ENCODE results near the gene KASH5. TPM values are rescaled to one million over a fixed set of nuclear protein-coding genes. Genes with fewer than 3 reads are reported as not detected.
A peak's percentile ranks its signal among the peaks of the same experiment; 100 is the strongest.

Gene KASH5
- total and polyA plus RNA-seq, 2 experiments from 2014 or later, result 0.44 TPM; not detected in 1

GRCh38 chr19:49411681-49412326 lies 23.8 kb downstream of the KASH5 start (continued):
- TF ChIP-seq REST (IDR thresholded peaks at IDR 0.05; ENCODE audit: unreplicated experiment), result no peak
- TF ChIP-seq JUNB (IDR thresholded peaks at IDR 0.05; ENCODE audit: unreplicated experiment), result no peak
- TF ChIP-seq POLR2AphosphoS5 (IDR thresholded peaks at IDR 0.05; ENCODE audit: low read depth), result no peak
- TF ChIP-seq ZNF331 (CRISPR knock-in tag; IDR thresholded peaks at IDR 0.05; ENCODE audit: low read depth), result no peak
- TF ChIP-seq STAT1 (IDR thresholded peaks at IDR 0.05; ENCODE audit: unreplicated experiment), result no peak
- no peak for TF ChIP-seq ETS1 (IDR thresholded peaks at IDR 0.05)

- Mint-ChIP-seq H3K27ac (0 out of 2 replicates have a peak overlapping the region, but pooled peaks have one; percentile 10), H3K4me1 (peaks cover 23% of the 10 kb centered on the region), H3K9me3 (no peaks in the 10 kb centered on the region; the same call in 2 of the 3 replicates), H3K4me3 (no peak overlapping the region), H3K27me3 (ENCODE audit: insufficient read depth, low read depth, poor library complexity) (peaks cover 8% of the 10 kb centered on the region), H3K36me3 (ENCODE audit: low read depth) (no peaks in the 10 kb centered on the region)
- Histone ChIP-seq H4K20me1 (replicated peaks; ENCODE audit: insufficient read depth) (no peaks in the 10 kb centered on the region), H3K4me2 (no peak overlapping the region), H2AFZ (0 out of 2 replicates have a peak overlapping the region, but pooled peaks have one; percentile 32), H3K4me3 (no peak overlapping the region), H3K27ac (ENCODE audit: low read depth) (no peak overlapping the region), H3K36me3 (ENCODE audit: insufficient read depth) (no peaks in the 10 kb centered on the region), H3K4me1 (ENCODE audit: insufficient read depth) (peaks cover 6% of the 10 kb centered on the region), H3K9me2 (ENCODE audit: insufficient read depth) (no peaks in the 10 kb centered on the region), H3K79me2 (replicated peaks; ENCODE audit: insufficient read depth) (no peaks in the 10 kb centered on the region), H3F3A (replicated peaks; ENCODE audit: low read depth) (no peaks in the 10 kb centered on the region), H3K27me3 (ENCODE audit: insufficient read depth) (no peaks in the 10 kb centered on the region)
- ATAC-seq, result no peak
- no peak for TF ChIP-seq ZNF331 (CRISPR knock-in tag; IDR thresholded peaks at IDR 0.05; ENCODE audit: low read depth)
- no peak for TF ChIP-seq REST (IDR thresholded peaks at IDR 0.05; ENCODE audit: unreplicated experiment)
- TF ChIP-seq ETS1 (IDR thresholded peaks at IDR 0.05), result no peak
- no peak for DNase-seq (ENCODE audit: low spot score)
These were observed 25.3 kb downstream of the KASH5 start for GRCh38 chr19:49413348-49413747.

Measured in GM23338 (cell line).